GM19238 (cell line): ENCODE data around the gene PRKAG2.

Experiments used
- DNase-seq: peaks from one replicate; pipeline ENCODE4 v3.0.0; 2011; ENCODE audit warnings: low spot score; ENCODE audit not compliant: insufficient read length

The PRKAG2 gene

GRCh38 chr7:151770232-151770631 is 106.7 kb downstream of the PRKAG2 start:
- DNase-seq, result no peak

- no peak for DNase-seq
Measured at GRCh38 chr7:151769188-151769821, 107.6 kb downstream of the PRKAG2 start.

GRCh38 chr7:151768805-151769187 is 108.1 kb downstream of the PRKAG2 start:
- DNase-seq, result no peak

GRCh38 chr7:151767557-151767956 is 109.4 kb downstream of the PRKAG2 start:
- DNase-seq, result no peak

GRCh38 chr7:151764056-151764920 is 112.6 kb downstream of the PRKAG2 start:
- DNase-seq, result no peak

GRCh38 chr7:151763420-151763984 is 113.4 kb downstream of the PRKAG2 start:
- no peak for DNase-seq

- no peak for DNase-seq
Measured at GRCh38 chr7:151762583-151763245, 114.2 kb downstream of the PRKAG2 start.

GRCh38 chr7:151761957-151762356 is 115.0 kb downstream of the PRKAG2 start:
- DNase-seq, result no peak

GRCh38 chr7:151761231-151761630 is 115.7 kb downstream of the PRKAG2 start:
- no peak for DNase-seq

- DNase-seq, result peak; percentile 67
Measured at GRCh38 chr7:151759591-151760042, 117.3 kb downstream of the PRKAG2 start.

GRCh38 chr7:151758622-151759540 is 118.0 kb downstream of the PRKAG2 start:
- DNase-seq, result no peak

- no peak for DNase-seq
Measured at GRCh38 chr7:151757274-151757673, 119.6 kb downstream of the PRKAG2 start.

- no peak for DNase-seq
Measured at GRCh38 chr7:151756866-151757265, 120.0 kb downstream of the PRKAG2 start.

- no peak for DNase-seq
Measured at GRCh38 chr7:151756076-151756731, 120.7 kb downstream of the PRKAG2 start.

GRCh38 chr7:151755131-151755801 is 121.6 kb downstream of the PRKAG2 start:
- DNase-seq, result no peak

GRCh38 chr7:151754688-151755130 is 122.2 kb downstream of the PRKAG2 start:
- no peak for DNase-seq

- peak; percentile 52 for DNase-seq
Measured at GRCh38 chr7:151754142-151754590, 122.7 kb downstream of the PRKAG2 start.

GRCh38 chr7:151752816-151753595 is 123.9 kb downstream of the PRKAG2 start:
- no peak for DNase-seq

- no peak for DNase-seq
Measured at GRCh38 chr7:151752037-151752436, 124.9 kb downstream of the PRKAG2 start.
